ENCODE data around the gene TTC1.

GRCh38 chr5:160039810-160040470, 31.0 kb downstream of the TTC1 start:
- no peak for TF ChIP-seq CTCF (conservative IDR thresholded peaks at IDR 0.05)
- no peak for TF ChIP-seq ZFX (IDR thresholded peaks at IDR 0.05)

Measured in C4-2B (cell line).